ENCODE measurements around the gene PPP6R2.

DNA sequence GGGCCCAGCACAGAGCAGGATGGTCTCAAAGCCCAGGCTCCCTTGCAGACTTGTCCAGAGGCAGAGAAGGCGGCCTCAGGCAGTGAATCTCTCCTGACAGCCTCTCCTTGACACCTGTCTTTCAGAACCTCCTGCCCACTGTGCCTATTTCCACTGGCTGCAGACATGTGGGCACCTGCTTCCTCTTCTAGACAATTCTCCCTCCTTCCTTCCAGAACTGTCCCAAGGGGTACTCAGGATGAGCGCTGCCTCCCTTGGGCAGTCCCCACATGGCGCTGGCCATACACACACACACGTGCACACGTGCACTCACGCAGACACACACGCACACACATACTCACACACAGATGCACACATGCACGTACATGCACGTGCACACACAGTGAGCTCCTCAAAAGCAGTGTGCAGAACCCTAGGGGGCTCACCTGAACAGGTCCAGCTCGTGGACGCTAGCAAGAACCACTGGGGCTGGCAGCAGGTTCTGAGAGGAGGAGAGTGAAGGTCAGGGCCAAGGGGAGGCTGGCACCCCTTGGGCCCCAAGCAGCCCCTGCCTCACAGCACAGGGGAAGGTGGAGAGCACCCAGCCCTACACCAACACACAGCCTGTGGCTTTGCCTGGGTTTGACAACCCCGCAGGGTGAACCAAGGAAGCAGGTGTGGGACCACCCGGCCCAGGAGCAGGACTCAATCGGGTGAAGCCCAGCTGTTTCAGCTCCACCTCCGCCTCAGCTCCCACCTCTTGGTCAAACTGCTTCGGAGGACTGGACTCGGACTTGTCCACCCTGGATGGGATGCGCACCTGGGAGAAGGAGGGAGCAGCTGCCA is 27.6 kb upstream of the PPP6R2 start:
- TF ChIP-seq, protein P1, sequence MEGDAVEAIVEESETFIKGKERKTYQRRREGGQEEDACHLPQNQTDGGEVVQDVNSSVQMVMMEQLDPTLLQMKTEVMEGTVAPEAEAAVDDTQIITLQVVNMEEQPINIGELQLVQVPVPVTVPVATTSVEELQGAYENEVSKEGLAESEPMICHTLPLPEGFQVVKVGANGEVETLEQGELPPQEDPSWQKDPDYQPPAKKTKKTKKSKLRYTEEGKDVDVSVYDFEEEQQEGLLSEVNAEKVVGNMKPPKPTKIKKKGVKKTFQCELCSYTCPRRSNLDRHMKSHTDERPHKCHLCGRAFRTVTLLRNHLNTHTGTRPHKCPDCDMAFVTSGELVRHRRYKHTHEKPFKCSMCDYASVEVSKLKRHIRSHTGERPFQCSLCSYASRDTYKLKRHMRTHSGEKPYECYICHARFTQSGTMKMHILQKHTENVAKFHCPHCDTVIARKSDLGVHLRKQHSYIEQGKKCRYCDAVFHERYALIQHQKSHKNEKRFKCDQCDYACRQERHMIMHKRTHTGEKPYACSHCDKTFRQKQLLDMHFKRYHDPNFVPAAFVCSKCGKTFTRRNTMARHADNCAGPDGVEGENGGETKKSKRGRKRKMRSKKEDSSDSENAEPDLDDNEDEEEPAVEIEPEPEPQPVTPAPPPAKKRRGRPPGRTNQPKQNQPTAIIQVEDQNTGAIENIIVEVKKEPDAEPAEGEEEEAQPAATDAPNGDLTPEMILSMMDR (IDR thresholded peaks at IDR 0.05; ENCODE audit: low read depth, low read length, poor library complexity, severe bottlenecking), result no peak
- TF ChIP-seq EZH2phosphoT487 (IDR thresholded peaks at IDR 0.05; ENCODE audit: borderline replicate concordance, low read length), result no peak

Measured in DOHH2 (cell line).